ENCODE data around the gene SERINC3. TPM values are rescaled to one million over a fixed set of nuclear protein-coding genes. Genes with fewer than 3 reads are reported as not detected.

Gene SERINC3
- total and polyA plus RNA-seq, 2 donors (not counting 3 experiments of a cell fraction or from before 2014, with no cell fraction given): 83.7 to 177 TPM

GRCh38 chr20:44485830-44486198 lies 36.1 kb downstream of the SERINC3 start:
- ChIA-PET CTCF (no interaction called here), POLR2A (no interaction called here)
- no peaks in the 10 kb centered on the region for H3K79me2 ChIP-seq (ENCODE audit: control insufficient read depth, insufficient read depth, low read length)
- peaks cover 4 to 9% of the 10 kb centered on the region in 2 experiments for H3K36me3 ChIP-seq (ENCODE audit: control insufficient read depth in 2 of 2, extremely low read depth in 1 of 2, insufficient read depth in 2 of 2, low read length in 2 of 2)
- TF ChIP-seq EZH2 (IDR thresholded peaks at IDR 0.05; ENCODE audit: borderline replicate concordance, low read depth, low read length, severe bottlenecking): no peak
- TF ChIP-seq FOS (IDR thresholded peaks at IDR 0.05; ENCODE audit: borderline replicate concordance, insufficient read depth, low read length): no peak
- TF ChIP-seq POLR2AphosphoS5 (IDR thresholded peaks at IDR 0.05; ENCODE audit: insufficient read depth, low read depth, low read length): no peak
- TF ChIP-seq MYC (IDR thresholded peaks at IDR 0.05; ENCODE audit: low read depth, low read length): no peak
- no peak for TF ChIP-seq MAX (IDR thresholded peaks at IDR 0.05; ENCODE audit: insufficient read depth, insufficient read length)
- TF ChIP-seq CTCF (IDR thresholded peaks at IDR 0.05; ENCODE audit: extremely low read depth in 1 of 2, insufficient read depth in 1 of 2, low read depth in 1 of 2, low read length in 2 of 2): no peak
- no peak for TF ChIP-seq GATA2 (IDR thresholded peaks at IDR 0.05; ENCODE audit: insufficient read depth, insufficient read length, low read depth, low read length)
- TF ChIP-seq POLR2A (IDR thresholded peaks at IDR 0.05; ENCODE audit: low read depth, low read length): no peak
- TF ChIP-seq JUN (IDR thresholded peaks at IDR 0.05; ENCODE audit: borderline replicate concordance, insufficient read depth, insufficient read length, low read depth): no peak
- no peaks in the 10 kb centered on the region for H3K9me1 ChIP-seq (replicated peaks; ENCODE audit: control insufficient read depth, extremely low read depth, insufficient read depth, low read length)
- H2AFZ ChIP-seq (ENCODE audit: low read depth, low read length): no peak overlapping the region
- no peaks in the 10 kb centered on the region for H4K20me1 ChIP-seq (replicated peaks; ENCODE audit: control insufficient read depth, extremely low read depth, insufficient read depth, low read length)
- no peak overlapping the region for H3K27ac ChIP-seq (ENCODE audit: insufficient read depth, low read depth, low read length)
- DNase-seq (ENCODE audit: low read depth, low spot score) (no peak), FAIRE-seq (no peak)
- no peak overlapping the region for H3K4me2 ChIP-seq (ENCODE audit: insufficient read depth, low read length)
- H3K4me1 ChIP-seq (ENCODE audit: control insufficient read depth, extremely low read depth, insufficient read depth, low read length): no peaks in the 10 kb centered on the region
- no peaks in the 10 kb centered on the region for H3K9me3 ChIP-seq (replicated peaks; ENCODE audit: control insufficient read depth, insufficient read depth, low read length)
- H3K9ac ChIP-seq (replicated peaks; ENCODE audit: extremely low read depth, insufficient read depth, low read length): no peak overlapping the region
- H3K4me3 ChIP-seq (replicated peaks in 1 of 3; ENCODE audit: insufficient read depth in 1 of 3, low read depth in 1 of 3, low read length in 3 of 3): no peak overlapping the region
- intact Hi-C loops (cut with micrococcal nuclease) (no loop called here), dilution Hi-C loops (cut with MboI; ENCODE audit: extremely low pct_ligation_motif_present, low sequenced_read_pairs) (no loop called here)
- no peaks in the 10 kb centered on the region for H3K27me3 ChIP-seq (ENCODE audit: control insufficient read depth in 2 of 2, insufficient read depth in 2 of 2, low read length in 2 of 2)
- BruUV-seq (replicated peaks): no TSS peak

Data from endothelial cell of umbilical vein (primary cell).